T-helper 1 cell (primary cell): ENCODE data around the gene RPL27.
"Not testable (repeated sequence)": the region's sequence is repeated elsewhere in the genome, so short reads cannot be mapped to it uniquely, and the experiment has no call there.

Source experiments
- DNase-seq, 5 donors: peaks; one replicate each; pipeline ENCODE4 v3.0.0-alpha.2; 2012 to 2020

Gene RPL27

GRCh38 chr17:42993913-42994312 lies 4.3 kb upstream of the RPL27 start:
- not testable (repeated sequence) for DNase-seq

GRCh38 chr17:42997390-42997983 lies 732 bp upstream of the RPL27 start:
- DNase-seq, result no peak

- DNase-seq, result no peak
Observed at GRCh38 chr17:42999003-42999525, 845 bp downstream of the RPL27 start.

- not testable (repeated sequence) for DNase-seq
Observed at GRCh38 chr17:43000894-43001293, 2.7 kb downstream of the RPL27 start.

- DNase-seq, result no peak
Observed at GRCh38 chr17:43003542-43004172, 5.4 kb downstream of the RPL27 start.

GRCh38 chr17:43006639-43007551 lies 8.7 kb downstream of the RPL27 start, which contains the start of gene IFI35:
Gene IFI35 (plus strand): TSS chr17:43006784. CDS start chr17:43006948, 164 bp downstream.
- peak; percentile 63 to 90 (median 74) for DNase-seq

GRCh38 chr17:43010667-43011308 lies 12.6 kb downstream of the RPL27 start:
- no peak for DNase-seq

GRCh38 chr17:43011728-43012472 lies 13.7 kb downstream of the RPL27 start:
- DNase-seq, result no peak

GRCh38 chr17:43013296-43013695 lies 15.1 kb downstream of the RPL27 start:
- no peak for DNase-seq

GRCh38 chr17:43014020-43014648 lies 15.9 kb downstream of the RPL27 start:
- DNase-seq, result no peak

- DNase-seq, result no peak
Observed at GRCh38 chr17:43014649-43015542, 16.7 kb downstream of the RPL27 start.

GRCh38 chr17:43015579-43015978 lies 17.4 kb downstream of the RPL27 start:
- DNase-seq, result no peak

GRCh38 chr17:43016216-43016615 lies 18.0 kb downstream of the RPL27 start:
- DNase-seq, result no peak

GRCh38 chr17:43018008-43018853 lies 20.0 kb downstream of the RPL27 start:
- peak in 3 of 5 donors; percentile 17 to 57 (median 37) for DNase-seq

GRCh38 chr17:43018932-43019331 lies 20.7 kb downstream of the RPL27 start:
- no peak for DNase-seq

- no peak for DNase-seq
Observed at GRCh38 chr17:43019418-43019817, 21.2 kb downstream of the RPL27 start.

GRCh38 chr17:43020030-43020621 lies 21.9 kb downstream of the RPL27 start:
- DNase-seq, result no peak

- DNase-seq, result peak in 2 of 5 donors; percentile 22 to 30
Observed at GRCh38 chr17:43020789-43021740, 22.8 kb downstream of the RPL27 start.
